NCI-H460 (cell line): ENCODE results near the gene RAD51B. TPM values are rescaled to one million over a fixed set of nuclear protein-coding genes. Genes with fewer than 3 reads are reported as not detected.
"Not testable (repeated sequence)": the region's sequence is repeated elsewhere in the genome, so short reads cannot be mapped to it uniquely, and the experiment has no call there.

Experiments used
- DNase-seq: peaks from one replicate; pipeline ENCODE4 v3.0.0-alpha.2; 2016; ENCODE audit warnings: low read depth; ENCODE audit errors: extremely low read depth
- total RNA-seq: library from RNA; depleted of rRNA; stranded (reverse); fragments of >200 nt; shearing (Covaris generic); gene quantifications from 2 replicates; pipeline ENCODE4 v1.2.3, GENCODE V29; 2014

RAD51B gene
- total RNA-seq, 1 experiment from 2014 or later = 13.4 TPM

- no peak for DNase-seq
These were observed 588.2 kb downstream of the RAD51B start for GRCh38 chr14:68407825-68408224.

- no peak for DNase-seq
These were observed 589.1 kb downstream of the RAD51B start for GRCh38 chr14:68408680-68409079.

- no peak for DNase-seq
These were observed 589.8 kb downstream of the RAD51B start for GRCh38 chr14:68409387-68409786.

- no peak for DNase-seq
These were observed 593.2 kb downstream of the RAD51B start for GRCh38 chr14:68412505-68413465.

GRCh38 chr14:68413509-68413908, 593.9 kb downstream of the RAD51B start:
- no peak for DNase-seq

GRCh38 chr14:68414121-68414520, 594.5 kb downstream of the RAD51B start:
- DNase-seq = no peak

GRCh38 chr14:68416171-68416570, 596.6 kb downstream of the RAD51B start:
- DNase-seq = no peak

- no peak for DNase-seq
These were observed 597.6 kb downstream of the RAD51B start for GRCh38 chr14:68417009-68417650.

GRCh38 chr14:68418174-68419118, 598.9 kb downstream of the RAD51B start:
- DNase-seq = no peak

- no peak for DNase-seq
These were observed 600.8 kb downstream of the RAD51B start for GRCh38 chr14:68420350-68420749.

GRCh38 chr14:68421116-68421515, 601.5 kb downstream of the RAD51B start:
- no peak for DNase-seq

- no peak for DNase-seq
These were observed 604.1 kb downstream of the RAD51B start for GRCh38 chr14:68423686-68424085.

GRCh38 chr14:68424443-68425172, 605.0 kb downstream of the RAD51B start:
- no peak for DNase-seq

GRCh38 chr14:68426661-68427549, 607.3 kb downstream of the RAD51B start:
- DNase-seq = no peak

- DNase-seq = no peak
These were observed 607.9 kb downstream of the RAD51B start for GRCh38 chr14:68427550-68427890.

GRCh38 chr14:68428900-68429299, 609.3 kb downstream of the RAD51B start:
- DNase-seq = not testable (repeated sequence)

- not testable (repeated sequence) for DNase-seq
These were observed 614.6 kb downstream of the RAD51B start for GRCh38 chr14:68434173-68434572.

GRCh38 chr14:68435631-68436030, 616.1 kb downstream of the RAD51B start:
- not testable (repeated sequence) for DNase-seq

- DNase-seq = no peak
These were observed 620.1 kb downstream of the RAD51B start for GRCh38 chr14:68439676-68440075.
